Glomerular endothelial cell (primary cell): ENCODE measurements around the gene PSME4. TPM values are rescaled to one million over a fixed set of nuclear protein-coding genes. Genes with fewer than 3 reads are reported as not detected.

Source experiments
- total RNA-seq: library from RNA; depleted of rRNA; stranded (reverse); fragments of >200 nt; gene quantifications from 2 replicates; pipeline ENCODE4 v1.2.3, GENCODE V29; 2015

PSME4 gene
- total RNA-seq, 1 donor from 2014 or later = 49.1 TPM

Other genes starting within 250 kb of the PSME4 start
- 3.8 and 5.2 TPM in 2 replicates for gene CHAC2, start 203.2 kb downstream of the PSME4 start, total RNA-seq
- gene ASB3, start 184.0 kb downstream of the PSME4 start, total RNA-seq = 15.4 and 17.6 TPM in 2 replicates
- 57.4 and 89.5 TPM in 2 replicates for gene ERLEC1, start 183.9 kb downstream of the PSME4 start, total RNA-seq
- gene GPR75, start 111.0 kb downstream of the PSME4 start, total RNA-seq = 0.68 and 2.9 TPM in 2 replicates
- gene ACYP2, start 144.6 kb upstream of the PSME4 start, total RNA-seq = 7.1 and 9.0 TPM in 2 replicates